Endodermal cell (in vitro differentiated cells): ENCODE measurements around the gene ACADS. TPM values are rescaled to one million over a fixed set of nuclear protein-coding genes. Genes with fewer than 3 reads are reported as not detected.

Experiments
- DNase-seq: peaks from one replicate; pipeline ENCODE4 v3.0.0-alpha.2; 2017
- H3K27ac ChIP-seq: 2 replicates; pipeline ENCODE4 v1.5.1; 2013; ENCODE audit warnings: mild to moderate bottlenecking, low read depth, low read length, moderate library complexity
- H3K27me3 ChIP-seq: 2 replicates; pipeline ENCODE4 v1.6.1; 2013; ENCODE audit warnings: mild to moderate bottlenecking, low read length, moderate library complexity; ENCODE audit not compliant: insufficient read depth, control insufficient read depth, poor library complexity, severe bottlenecking
- H3K36me3 ChIP-seq: 2 replicates; pipeline ENCODE4 v1.7.0; 2013; ENCODE audit warnings: mild to moderate bottlenecking, low read length, moderate library complexity; ENCODE audit not compliant: control insufficient read depth, insufficient read depth
- H3K4me1 ChIP-seq: one replicate; pipeline ENCODE4 v1.7.0; 2013; ENCODE audit warnings: low read length; ENCODE audit not compliant: control insufficient read depth, insufficient read depth
- H3K4me3 ChIP-seq: 2 replicates; pipeline ENCODE4 v1.5.1; 2013; ENCODE audit warnings: mild to moderate bottlenecking, low read length, moderate library complexity
- H3K9ac ChIP-seq: 2 replicates; pipeline ENCODE4 v1.6.1; 2013; ENCODE audit warnings: mild to moderate bottlenecking, low read length, moderate library complexity; ENCODE audit not compliant: poor library complexity, severe bottlenecking; ENCODE audit errors: extremely low read depth
- H3K9me3 ChIP-seq: 2 replicates; pipeline ENCODE4 v1.6.1; 2013; ENCODE audit warnings: mild to moderate bottlenecking, low read length, moderate library complexity; ENCODE audit not compliant: control insufficient read depth
- H3K27ac Mint-ChIP-seq: 2 replicates; pipeline ENCODE4 v1.8.0; 2020; ENCODE audit warnings: mixed read lengths
- H3K27me3 Mint-ChIP-seq: 2 replicates; pipeline ENCODE4 v1.8.0; 2021; ENCODE audit warnings: mild to moderate bottlenecking, mixed read lengths; ENCODE audit not compliant: insufficient read depth
- H3K36me3 Mint-ChIP-seq: 2 replicates; pipeline ENCODE4 v1.8.0; 2020; ENCODE audit warnings: low read depth, mixed read lengths
- H3K4me1 Mint-ChIP-seq: 2 replicates; pipeline ENCODE4 v1.8.0; 2020; ENCODE audit warnings: mixed read lengths
- H3K4me3 Mint-ChIP-seq: 2 replicates; pipeline ENCODE4 v1.8.0; 2020; ENCODE audit warnings: mild to moderate bottlenecking, moderate library complexity, mixed read lengths
- H3K9me3 Mint-ChIP-seq: 2 replicates; pipeline ENCODE4 v1.8.0; 2020; ENCODE audit warnings: mild to moderate bottlenecking, mixed read lengths
- WGBS, 2 experiments: methylation state at CpG; one replicate each; pipeline versions ENCODE4 v1.1.5 to v1.1.7; 2013; ENCODE audit warnings: missing lambda C conversion rate in 2 of 2, mixed read lengths in 1 of 2; ENCODE audit not compliant: insufficient coverage in 1 of 2, insufficient read length in 1 of 2; 5-methylcytosine and 5-hydroxymethylcytosine counted together
- long read RNA-seq, 4 experiments: library from polyadenylated mRNA in 2 of 4; library from RNA in 1 of 4; library from capped mRNA in 1 of 4; stranded (forward) in 3 of 4; unstranded in 1 of 4; transcript quantifications; one replicate each; pipeline ENCODE4 v2.0.0, GENCODE V29; 2020 to 2021; ENCODE audit warnings: inconsistent platforms in 1 of 4
- polyA plus RNA-seq, 2 experiments: library from polyadenylated mRNA; stranded (reverse); fragments of 50-300 nt; gene quantifications; one replicate each; pipeline ENCODE4 v1.2.3, GENCODE V29; 2013
- total RNA-seq, 2 donors: library from RNA; stranded (reverse); fragmentation: NEBNext Ultra II Directional in 1 of 2; extraction: Animal tissue kit (Norgen Biotek cat#: 25700) in 1 of 2; gene quantifications; 2 replicates in 1 of 2; 3 replicates in 1 of 2; pipeline ENCODE4 v1.2.1, GENCODE V29; 2021
- TF ChIP-seq, protein P1 (sequence below): fragments of 200-600 bp; sonication (generic); conservative IDR thresholded peaks from 2 replicates; pipeline ENCODE4 v1.5.0; 2021; ENCODE audit warnings: antibody characterized with exemption, mild to moderate bottlenecking

The ACADS gene, protein sequence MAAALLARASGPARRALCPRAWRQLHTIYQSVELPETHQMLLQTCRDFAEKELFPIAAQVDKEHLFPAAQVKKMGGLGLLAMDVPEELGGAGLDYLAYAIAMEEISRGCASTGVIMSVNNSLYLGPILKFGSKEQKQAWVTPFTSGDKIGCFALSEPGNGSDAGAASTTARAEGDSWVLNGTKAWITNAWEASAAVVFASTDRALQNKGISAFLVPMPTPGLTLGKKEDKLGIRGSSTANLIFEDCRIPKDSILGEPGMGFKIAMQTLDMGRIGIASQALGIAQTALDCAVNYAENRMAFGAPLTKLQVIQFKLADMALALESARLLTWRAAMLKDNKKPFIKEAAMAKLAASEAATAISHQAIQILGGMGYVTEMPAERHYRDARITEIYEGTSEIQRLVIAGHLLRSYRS
- 1 to 10 TPM; 8.0 to 9.2 TPM for total RNA-seq
- 6.9 TPM for polyA plus RNA-seq (2013, experiment 1 of 2)
- polyA plus RNA-seq (2013, experiment 2 of 2): 5.5 TPM
- long read RNA-seq, experiment 1, partial matches to known transcripts: 2 of 4 reads
- long read RNA-seq, experiment 1, other reads (novel, unspliced or antisense): 0 of 4 reads
- long read RNA-seq, experiment 2, transcript ACADS-201 (10 exons, 1,950 nt): major isoform, 26 of 32 reads
- long read RNA-seq, experiment 2, partial matches to known transcripts: 1 of 32 reads
- long read RNA-seq, experiment 2, other reads (novel, unspliced or antisense): 5 of 32 reads
- long read RNA-seq, experiment 3, transcript ACADS-201 (10 exons, 1,950 nt): major isoform, 74 of 86 reads
- long read RNA-seq, experiment 3, partial matches to known transcripts: 2 of 86 reads
- long read RNA-seq, experiment 3, other reads (novel, unspliced or antisense): 10 of 86 reads
- long read RNA-seq, experiment 4, transcript ACADS-201 (10 exons, 1,950 nt): major isoform, 16 of 18 reads
- long read RNA-seq, experiment 4, partial matches to known transcripts: 0 of 18 reads
- long read RNA-seq, experiment 4, other reads (novel, unspliced or antisense): 2 of 18 reads

DNA sequence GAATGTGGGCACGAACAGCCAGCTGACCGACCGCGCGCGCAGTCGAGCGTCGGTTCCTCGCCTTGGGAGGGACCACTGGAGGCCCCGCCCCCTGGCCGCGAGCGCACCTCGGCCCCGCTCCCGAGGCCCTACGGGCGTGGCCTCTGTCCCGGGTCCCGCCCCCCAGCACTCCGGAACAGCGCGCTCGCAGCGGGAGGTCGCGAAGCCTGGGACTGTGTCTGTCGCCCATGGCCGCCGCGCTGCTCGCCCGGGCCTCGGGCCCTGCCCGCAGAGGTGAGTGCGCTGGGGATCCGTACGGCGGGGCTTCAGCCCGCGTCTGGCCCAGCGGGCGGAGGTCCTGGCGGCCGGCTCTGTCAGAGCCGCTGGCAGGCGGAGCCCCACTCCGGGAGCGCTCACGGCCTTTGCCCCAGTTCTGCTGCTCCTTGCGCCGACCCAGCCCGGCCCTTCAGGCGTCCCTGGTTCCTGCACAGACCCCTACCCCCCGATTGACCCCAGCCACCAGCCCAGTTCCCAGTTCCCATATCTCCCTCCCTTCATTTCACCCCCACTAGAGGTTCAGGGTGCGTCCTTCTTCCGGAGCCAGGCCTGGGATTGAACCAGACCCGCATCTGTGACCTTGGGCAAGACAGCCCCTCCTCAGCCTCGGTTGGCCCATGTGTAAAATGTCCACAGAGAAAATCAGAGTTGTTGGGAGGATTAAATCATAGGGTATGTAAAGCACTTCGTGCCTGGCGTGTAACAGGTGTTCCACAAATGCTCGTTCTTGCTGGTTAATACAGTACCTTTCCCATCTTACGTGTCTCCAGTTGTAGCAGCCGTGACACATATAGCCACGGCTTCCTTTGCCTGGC, at the start of gene ACADS:
TSS of gene ACADS (plus strand) at position 168 of the 851 bp plus-strand sequence. CDS start at position 228, 60 bp downstream.
- Mint-ChIP-seq H3K27me3 (peaks cover 3% of the 10 kb centered on the region), H3K9me3 (no peaks in the 10 kb centered on the region), H3K4me3 (peak within 1 kb of the TSS; percentile 68), H3K27ac (peak within 1 kb of the TSS; percentile 38), H3K4me1 (peaks cover 15% of the 10 kb centered on the region), H3K36me3 (peaks cover 55% of the 10 kb centered on the region)
- TF ChIP-seq, protein P1, sequence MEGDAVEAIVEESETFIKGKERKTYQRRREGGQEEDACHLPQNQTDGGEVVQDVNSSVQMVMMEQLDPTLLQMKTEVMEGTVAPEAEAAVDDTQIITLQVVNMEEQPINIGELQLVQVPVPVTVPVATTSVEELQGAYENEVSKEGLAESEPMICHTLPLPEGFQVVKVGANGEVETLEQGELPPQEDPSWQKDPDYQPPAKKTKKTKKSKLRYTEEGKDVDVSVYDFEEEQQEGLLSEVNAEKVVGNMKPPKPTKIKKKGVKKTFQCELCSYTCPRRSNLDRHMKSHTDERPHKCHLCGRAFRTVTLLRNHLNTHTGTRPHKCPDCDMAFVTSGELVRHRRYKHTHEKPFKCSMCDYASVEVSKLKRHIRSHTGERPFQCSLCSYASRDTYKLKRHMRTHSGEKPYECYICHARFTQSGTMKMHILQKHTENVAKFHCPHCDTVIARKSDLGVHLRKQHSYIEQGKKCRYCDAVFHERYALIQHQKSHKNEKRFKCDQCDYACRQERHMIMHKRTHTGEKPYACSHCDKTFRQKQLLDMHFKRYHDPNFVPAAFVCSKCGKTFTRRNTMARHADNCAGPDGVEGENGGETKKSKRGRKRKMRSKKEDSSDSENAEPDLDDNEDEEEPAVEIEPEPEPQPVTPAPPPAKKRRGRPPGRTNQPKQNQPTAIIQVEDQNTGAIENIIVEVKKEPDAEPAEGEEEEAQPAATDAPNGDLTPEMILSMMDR: peak; percentile 24
- Histone ChIP-seq H3K9ac (peak within 1 kb of the TSS; percentile 80), H3K4me3 (peak within 1 kb of the TSS; percentile 86), H3K27ac (no peak within 1 kb of the TSS), H3K9me3 (no peaks in the 10 kb centered on the region), H3K36me3 (peaks cover 38% of the 10 kb centered on the region), H3K27me3 (no peaks in the 10 kb centered on the region), H3K4me1 (no peaks in the 10 kb centered on the region)
- peak; percentile 99 for DNase-seq
- 14 to 26% methylated on average over 33 to 66 of the region's 66 CpGs for WGBS, 2 experiments

DNA sequence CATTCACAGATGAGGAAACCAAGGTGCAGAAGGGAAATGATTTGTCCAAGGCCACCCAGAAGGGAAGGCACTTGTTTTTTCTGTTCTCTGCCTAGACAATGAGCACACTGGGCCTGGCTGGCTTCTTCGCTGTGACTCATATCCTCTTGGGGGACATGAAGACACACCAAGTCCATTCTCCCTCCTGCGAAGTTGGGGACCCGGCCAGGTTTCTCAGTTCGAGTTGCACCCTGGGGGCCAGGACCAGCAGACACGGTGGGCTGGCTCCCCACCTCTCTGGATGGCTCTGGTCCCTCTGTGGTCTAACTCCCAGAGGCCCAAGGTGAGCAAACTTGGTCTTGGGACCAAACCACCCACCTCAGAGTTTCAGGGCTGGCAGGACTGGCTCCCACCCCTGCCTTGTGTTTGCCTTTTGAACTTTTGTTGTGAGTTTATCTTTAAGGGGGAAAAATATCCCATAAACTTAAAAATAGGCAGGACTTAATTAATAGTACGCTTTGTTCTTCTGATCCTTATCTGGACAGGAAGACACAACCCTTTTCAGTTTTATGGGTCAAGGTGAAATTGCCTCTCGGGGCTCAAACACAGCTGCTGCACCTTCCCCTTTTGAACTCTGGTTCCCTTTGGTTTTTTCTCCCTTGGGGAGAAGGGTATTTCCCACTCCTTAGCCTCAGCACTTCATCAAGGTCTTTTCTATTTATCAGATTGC, 47.7 kb upstream of the ACADS start:
- Mint-ChIP-seq H3K27ac (no peak overlapping the region), H3K36me3 (no peaks in the 10 kb centered on the region), H3K27me3 (no peaks in the 10 kb centered on the region), H3K9me3 (no peaks in the 10 kb centered on the region), H3K4me3 (no peak overlapping the region), H3K4me1 (no peaks in the 10 kb centered on the region)
- H3K4me3 ChIP-seq: no peak overlapping the region
- H3K9me3 ChIP-seq: no peaks in the 10 kb centered on the region
- H3K27ac ChIP-seq: no peak overlapping the region
- no peaks in the 10 kb centered on the region for H3K4me1 ChIP-seq
- H3K9ac ChIP-seq: no peak overlapping the region
- TF ChIP-seq, protein P1: no peak
- 83 to 92% methylated on average over 5 to 7 of the region's 7 CpGs for WGBS, 2 experiments
- DNase-seq: no peak
- no peaks in the 10 kb centered on the region for H3K36me3 ChIP-seq
- no peaks in the 10 kb centered on the region for H3K27me3 ChIP-seq
